Myometrial cell (primary cell): Measurements from ENCODE around the gene TF. TPM values are rescaled to one million over a fixed set of nuclear protein-coding genes. Genes with fewer than 3 reads are reported as not detected.

Experiments
- total RNA-seq: library from RNA; depleted of rRNA; stranded (reverse); fragments of >200 nt; gene quantifications from 2 replicates; pipeline ENCODE4 v1.2.3, GENCODE V29; 2015

The TF gene
- total RNA-seq, result not detected in 2 replicates

DNA sequence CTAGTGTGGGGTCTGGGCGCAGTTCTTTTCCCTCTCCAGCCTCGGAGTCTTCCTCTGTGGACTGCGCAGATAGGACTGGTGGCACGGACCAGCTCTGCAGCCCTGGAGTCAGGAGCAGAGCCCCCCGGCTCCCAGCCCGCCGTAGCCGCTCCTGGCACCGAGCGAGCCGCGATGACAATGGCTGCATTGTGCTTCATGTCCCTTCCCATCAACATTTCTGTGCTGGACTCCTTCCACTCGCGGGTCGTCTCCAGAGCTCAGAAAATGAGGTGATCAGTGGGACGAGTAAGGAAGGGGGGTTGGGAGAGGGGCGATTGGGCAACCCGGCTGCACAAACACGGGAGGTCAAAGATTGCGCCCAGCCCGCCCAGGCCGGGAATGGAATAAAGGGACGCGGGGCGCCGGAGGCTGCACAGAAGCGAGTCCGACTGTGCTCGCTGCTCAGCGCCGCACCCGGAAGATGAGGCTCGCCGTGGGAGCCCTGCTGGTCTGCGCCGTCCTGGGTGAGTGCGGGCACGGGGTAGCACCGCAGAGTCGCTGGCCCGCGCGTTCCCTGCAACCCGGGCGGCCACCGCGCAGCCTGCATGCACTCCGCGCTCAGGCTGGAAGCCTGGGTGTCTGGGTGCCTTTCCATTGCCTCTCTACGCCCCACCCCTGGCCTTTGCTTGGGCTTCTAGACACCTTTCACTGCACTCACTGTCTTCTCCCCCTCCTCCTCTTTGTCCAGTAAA is at the start of gene TF:
Gene TF (plus strand): TSS at position 413 of the 731 bp plus-strand sequence. CDS start 48 bp downstream, at position 461.

DNA sequence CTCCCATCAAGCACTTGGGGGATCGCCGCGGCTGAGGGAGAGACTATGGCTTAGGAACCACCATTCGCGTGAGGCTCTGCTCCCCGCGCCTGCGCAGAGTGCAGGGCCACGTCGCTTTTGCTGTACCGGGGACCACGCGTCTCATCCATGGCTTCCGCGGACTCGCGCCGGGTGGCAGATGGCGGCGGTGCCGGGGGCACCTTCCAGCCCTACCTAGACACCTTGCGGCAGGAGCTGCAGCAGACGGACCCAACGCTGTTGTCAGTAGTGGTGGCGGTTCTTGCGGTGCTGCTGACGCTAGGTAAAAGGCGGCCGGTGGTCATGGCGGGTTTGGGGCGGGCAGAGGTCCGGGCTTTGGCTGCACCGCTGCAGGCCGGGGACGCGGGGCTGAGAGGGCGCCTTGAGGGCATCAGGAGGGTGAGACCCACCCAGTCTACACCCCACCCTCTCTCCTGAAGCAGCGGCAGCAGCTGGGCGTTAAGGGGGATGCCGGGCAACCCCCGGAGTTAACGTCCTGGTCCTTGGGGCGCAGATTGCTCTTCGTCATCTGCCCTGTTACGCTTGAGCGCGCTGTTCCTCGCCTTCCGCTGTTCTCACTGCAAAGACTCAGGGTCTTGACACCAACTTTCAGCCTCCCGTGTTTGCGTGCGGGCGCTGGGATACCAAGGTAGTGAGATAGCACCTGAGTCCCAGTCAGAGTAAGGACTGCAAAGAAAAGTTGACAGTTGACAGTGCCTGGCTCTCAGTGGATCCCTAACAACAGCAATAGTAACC is 59.7 kb downstream of the TF start, which contains the start of gene SRPRB:
Gene SRPRB (plus strand): TSS at position 114 of the 774 bp plus-strand sequence. CDS start 34 bp downstream, at position 148.

Other genes starting within 250 kb of the TF start
- 97.4 and 102 TPM in 2 replicates for gene CDV3, start 172.7 kb upstream of the TF start, total RNA-seq
- 14.4 and 21.6 TPM in 2 replicates for gene TOPBP1, start 84.5 kb upstream of the TF start, total RNA-seq
- gene SRPRB, start 59.4 kb downstream of the TF start, total RNA-seq, result 78.5 and 114 TPM in 2 replicates
- 0.53 TPM in 1 of 2 replicates, not detected in the other for gene RAB6B, start 149.5 kb downstream of the TF start, total RNA-seq